CD4-positive, alpha-beta memory T cell (primary cell): Measurements from ENCODE around the gene COBL. TPM values are rescaled to one million over a fixed set of nuclear protein-coding genes. Genes with fewer than 3 reads are reported as not detected.
A peak's percentile ranks its signal among the peaks of the same experiment; 100 is the strongest.

ENCODE experiments used
- CTCF ChIA-PET: fragments of 350-600 bp; sonication (Branson Sonifier 250); formaldehyde crosslinking; loops from one replicate; lab custom pipeline; 2021; ENCODE audit warnings: inconsistent platforms; ENCODE audit not compliant: partially characterized antibody; lab: Charles Lee
- POLR2A ChIA-PET: fragments of 350-600 bp; sonication (Branson Sonifier 250); formaldehyde crosslinking; loops from one replicate; lab custom pipeline; 2021; ENCODE audit not compliant: partially characterized antibody; lab: Charles Lee
- DNase-seq, 5 donors: peaks; one replicate each; pipeline versions ENCODE4 v3.0.0 to v3.0.0-alpha.2; 2020 to 2022; ENCODE audit warnings: mixed read lengths in 1 of 5
- H3K27ac ChIP-seq: one replicate; pipeline ENCODE4 v1.7.0; 2013; ENCODE audit warnings: low read depth, low read length
- H3K27me3 ChIP-seq: 2 replicates; pipeline ENCODE4 v1.7.0; 2013; ENCODE audit warnings: mild to moderate bottlenecking, low read length, moderate library complexity; ENCODE audit not compliant: insufficient read depth
- H3K36me3 ChIP-seq: 2 replicates; pipeline ENCODE4 v1.7.0; 2013; ENCODE audit warnings: mild to moderate bottlenecking, low read length, moderate library complexity; ENCODE audit not compliant: insufficient read depth
- H3K4me1 ChIP-seq: 2 replicates; pipeline ENCODE4 v1.7.0; 2013; ENCODE audit warnings: mild to moderate bottlenecking, low read length, moderate library complexity; ENCODE audit not compliant: insufficient read depth
- H3K4me3 ChIP-seq, 2 donors: one replicate each; pipeline ENCODE4 v1.7.0; 2013; ENCODE audit warnings: low read length in 2 of 2, mild to moderate bottlenecking in 1 of 2
- H3K9me3 ChIP-seq, 2 donors: one replicate each; pipeline ENCODE4 v1.7.0; 2013; ENCODE audit warnings: low read length in 2 of 2, control low read depth in 1 of 2; ENCODE audit not compliant: control insufficient read depth in 1 of 2
- H3K27ac Mint-ChIP-seq, 7 donors: one replicate each; pipeline ENCODE4 v1.8.0; 2020 to 2021; ENCODE audit warnings: mixed read lengths in 7 of 7, mild to moderate bottlenecking in 6 of 7, inconsistent platforms in 3 of 7, moderate library complexity in 3 of 7
- H3K27me3 Mint-ChIP-seq, 2 donors: one replicate each; pipeline ENCODE4 v1.8.0; 2020 to 2021; ENCODE audit warnings: mixed read lengths in 2 of 2
- H3K36me3 Mint-ChIP-seq, 2 donors: one replicate each; pipeline ENCODE4 v1.8.0; 2020 to 2021; ENCODE audit warnings: mixed read lengths in 2 of 2, inconsistent platforms in 1 of 2, mild to moderate bottlenecking in 1 of 2
- H3K4me1 Mint-ChIP-seq, 4 donors: one replicate each; pipeline ENCODE4 v1.8.0; 2020 to 2021; ENCODE audit warnings: mixed read lengths in 4 of 4, mild to moderate bottlenecking in 1 of 4
- H3K4me3 Mint-ChIP-seq, 8 donors: one replicate each; pipeline ENCODE4 v1.8.0; 2020 to 2021; ENCODE audit warnings: mixed read lengths in 8 of 8, mild to moderate bottlenecking in 7 of 8, moderate library complexity in 6 of 8, inconsistent platforms in 3 of 8
- H3K9me3 Mint-ChIP-seq, 8 donors: one replicate each; pipeline ENCODE4 v1.8.0; 2020 to 2021; ENCODE audit warnings: mixed read lengths in 8 of 8, mild to moderate bottlenecking in 5 of 8, inconsistent platforms in 3 of 8, moderate library complexity in 1 of 8
- intact Hi-C: fragments of 100-400 bp; cut with micrococcal nuclease; formaldehyde crosslinking; loops from one replicate; pipeline ENCODE4 v1.15.1; 2023
- polyA plus RNA-seq, 2 donors: library from polyadenylated mRNA; unstranded; fragments of 300-500 nt; fragmentation: Illumina TruSeq; gene quantifications; one replicate each; pipeline ENCODE4 v1.2.3, GENCODE V29; 2021
- total RNA-seq, 2 experiments: library from RNA; stranded (reverse); gene quantifications; one replicate each; pipeline ENCODE4 v1.2.3, GENCODE V29; 2021

Gene COBL
- total and polyA plus RNA-seq, 4 experiments from 2014 or later = not detected

- no peaks in the 10 kb centered on the region for H3K36me3 Mint-ChIP-seq
- H3K4me3 Mint-ChIP-seq = no peak overlapping the region
- Histone ChIP-seq H3K27ac (no peak overlapping the region), H3K4me1 (no peaks in the 10 kb centered on the region), H3K9me3 (no peaks in the 10 kb centered on the region), H3K36me3 (no peaks in the 10 kb centered on the region), H3K4me3 (no peak overlapping the region), H3K27me3 (no peaks in the 10 kb centered on the region)
- intact Hi-C loops = no loop called here
- no peak for DNase-seq
- peaks cover 0 to 4% of the 10 kb centered on the region in 2 donors for H3K27me3 Mint-ChIP-seq
- ChIA-PET CTCF (no interaction called here), POLR2A (no interaction called here)
- no peak overlapping the region for H3K27ac Mint-ChIP-seq
- H3K9me3 Mint-ChIP-seq = peaks cover 0 to 4% (median 0%) of the 10 kb centered on the region in 8 donors
- peaks cover 0 to 8% (median 3%) of the 10 kb centered on the region in 4 donors for H3K4me1 Mint-ChIP-seq
These were observed 302.6 kb downstream of the COBL start for GRCh38 chr7:51013861-51014511.

- Mint-ChIP-seq H3K27ac (no peak overlapping the region), H3K4me1 (peaks cover 0 to 6% (median 3%) of the 10 kb centered on the region in 4 donors), H3K4me3 (no peak overlapping the region), H3K9me3 (peaks cover 0 to 4% (median 0%) of the 10 kb centered on the region in 8 donors), H3K36me3 (no peaks in the 10 kb centered on the region), H3K27me3 (peaks cover 0 to 4% of the 10 kb centered on the region in 2 donors)
- no peaks in the 10 kb centered on the region for H3K36me3 ChIP-seq
- no peak for DNase-seq
- no peaks in the 10 kb centered on the region for H3K4me1 ChIP-seq
- no peaks in the 10 kb centered on the region for H3K9me3 ChIP-seq
- intact Hi-C loops = no loop called here
- H3K27ac ChIP-seq = no peak overlapping the region
- CTCF ChIA-PET = no interaction called here
- H3K27me3 ChIP-seq = no peaks in the 10 kb centered on the region
- POLR2A ChIA-PET = no interaction called here
- no peak overlapping the region for H3K4me3 ChIP-seq
These were observed 303.3 kb downstream of the COBL start for GRCh38 chr7:51013218-51013786.

GRCh38 chr7:51012569-51013217, 303.9 kb downstream of the COBL start:
- Histone ChIP-seq H3K27ac (no peak overlapping the region), H3K36me3 (no peaks in the 10 kb centered on the region), H3K4me3 (no peak overlapping the region), H3K9me3 (no peaks in the 10 kb centered on the region), H3K27me3 (no peaks in the 10 kb centered on the region), H3K4me1 (no peaks in the 10 kb centered on the region)
- no peaks in the 10 kb centered on the region for H3K4me1 Mint-ChIP-seq
- no peak overlapping the region for H3K4me3 Mint-ChIP-seq
- H3K27me3 Mint-ChIP-seq = peaks cover 0 to 4% of the 10 kb centered on the region in 2 donors
- no peaks in the 10 kb centered on the region for H3K9me3 Mint-ChIP-seq
- ChIA-PET POLR2A (no interaction called here), CTCF (no interaction called here)
- H3K27ac Mint-ChIP-seq = no peak overlapping the region
- H3K36me3 Mint-ChIP-seq = no peaks in the 10 kb centered on the region
- intact Hi-C loops = no loop called here
- DNase-seq = no peak

GRCh38 chr7:51011710-51012350, 304.8 kb downstream of the COBL start:
- CTCF ChIA-PET = no interaction called here
- no peaks in the 10 kb centered on the region for H3K4me1 Mint-ChIP-seq
- no peak overlapping the region for H3K27ac Mint-ChIP-seq
- peaks cover 0 to 4% of the 10 kb centered on the region in 2 donors for H3K27me3 Mint-ChIP-seq
- H3K36me3 Mint-ChIP-seq = no peaks in the 10 kb centered on the region
- Histone ChIP-seq H3K27me3 (no peaks in the 10 kb centered on the region), H3K9me3 (no peaks in the 10 kb centered on the region), H3K27ac (no peak overlapping the region), H3K4me3 (no peak overlapping the region), H3K4me1 (no peaks in the 10 kb centered on the region), H3K36me3 (no peaks in the 10 kb centered on the region)
- intact Hi-C loops = no loop called here
- POLR2A ChIA-PET = no interaction called here
- DNase-seq = peak in 1 of 5 donors; percentile 5
- H3K4me3 Mint-ChIP-seq = no peak overlapping the region
- no peaks in the 10 kb centered on the region for H3K9me3 Mint-ChIP-seq

DNA sequence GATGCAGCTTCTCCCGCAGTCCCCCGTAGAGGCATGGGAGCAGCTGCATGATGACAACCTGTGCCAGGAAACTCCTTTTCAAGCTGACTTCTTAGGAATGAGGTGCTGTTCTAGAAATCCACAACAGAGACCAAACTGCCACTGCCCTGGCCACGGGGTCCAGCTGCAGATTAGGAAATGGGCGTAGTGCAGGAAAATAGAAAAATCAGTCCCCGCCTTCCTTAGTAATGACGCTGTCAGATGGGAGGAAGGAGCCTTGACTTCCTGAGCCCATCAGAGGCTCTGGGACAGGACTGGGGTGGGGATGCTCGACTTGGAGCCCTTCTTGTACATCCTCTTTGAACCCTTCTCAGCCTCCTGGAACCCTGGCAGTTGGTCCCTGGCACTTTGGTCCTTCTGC, 306.1 kb downstream of the COBL start:
- Histone ChIP-seq H3K4me3 (no peak overlapping the region), H3K36me3 (no peaks in the 10 kb centered on the region), H3K27me3 (no peaks in the 10 kb centered on the region), H3K9me3 (no peaks in the 10 kb centered on the region), H3K4me1 (no peaks in the 10 kb centered on the region), H3K27ac (no peak overlapping the region)
- CTCF ChIA-PET = no interaction called here
- no peaks in the 10 kb centered on the region for H3K9me3 Mint-ChIP-seq
- POLR2A ChIA-PET = no interaction called here
- no peaks in the 10 kb centered on the region for H3K36me3 Mint-ChIP-seq
- H3K4me3 Mint-ChIP-seq = no peak overlapping the region
- intact Hi-C loops = no loop called here
- no peak overlapping the region for H3K27ac Mint-ChIP-seq
- no peak for DNase-seq
- H3K4me1 Mint-ChIP-seq = no peaks in the 10 kb centered on the region
- peaks cover 0 to 4% of the 10 kb centered on the region in 2 donors for H3K27me3 Mint-ChIP-seq

DNA sequence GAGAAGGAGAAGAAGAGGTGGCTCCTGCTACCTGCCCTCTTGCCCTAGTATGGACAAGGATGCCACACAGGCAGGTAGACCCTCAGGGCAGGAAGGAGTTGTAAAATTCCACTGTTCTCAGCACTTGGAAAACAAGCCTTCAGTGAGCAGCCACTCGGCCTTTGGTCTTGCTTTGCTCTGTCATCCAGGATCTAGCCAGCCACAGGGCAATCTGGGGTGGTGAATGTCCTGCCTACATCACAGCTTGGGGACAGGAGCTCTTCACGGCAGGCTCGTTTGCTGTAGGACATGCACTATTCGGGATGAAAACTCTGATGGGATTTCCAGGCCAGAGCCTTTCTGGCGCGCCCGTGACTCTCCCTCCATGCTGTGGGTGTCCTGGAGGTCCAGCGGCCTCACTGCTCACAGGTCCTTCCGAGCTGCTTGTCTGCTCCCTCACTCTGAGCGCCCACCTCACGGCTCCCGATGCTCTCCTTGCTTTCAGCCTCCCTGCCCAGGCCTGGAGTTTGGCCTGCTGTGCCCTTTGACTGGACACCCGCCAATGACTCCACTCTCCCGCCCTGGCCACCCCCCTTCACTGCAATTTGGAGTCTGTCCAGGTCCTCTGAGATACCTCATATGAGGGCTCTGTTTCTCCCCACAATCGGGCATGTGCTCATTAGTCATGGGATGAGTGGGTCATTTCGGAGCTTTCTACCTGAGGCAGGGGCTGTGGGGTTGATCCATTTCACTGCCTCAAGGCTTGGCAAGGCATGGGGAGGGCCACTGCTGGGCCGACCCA, 306.7 kb downstream of the COBL start:
- intact Hi-C loops = no loop called here
- no peaks in the 10 kb centered on the region for H3K36me3 Mint-ChIP-seq
- POLR2A ChIA-PET = no interaction called here

More for the DNA sequence above, 306.7 kb downstream of the COBL start:
- CTCF ChIA-PET = no interaction called here
- DNase-seq = no peak
- Histone ChIP-seq H3K27ac (no peak overlapping the region), H3K27me3 (no peaks in the 10 kb centered on the region), H3K9me3 (no peaks in the 10 kb centered on the region), H3K36me3 (no peaks in the 10 kb centered on the region), H3K4me3 (no peak overlapping the region), H3K4me1 (no peaks in the 10 kb centered on the region)
- Mint-ChIP-seq H3K4me3 (no peak overlapping the region), H3K27ac (no peak overlapping the region), H3K9me3 (no peaks in the 10 kb centered on the region), H3K4me1 (no peaks in the 10 kb centered on the region), H3K27me3 (peaks cover 0 to 4% of the 10 kb centered on the region in 2 donors)
